Cardiac fibroblast (primary cell): ENCODE data around the gene IL20RA.
A peak's percentile ranks its signal among the peaks of the same experiment; 100 is the strongest.

ENCODE experiments used
- DNase-seq, 2 donors: peaks; one replicate each; pipeline versions ENCODE4 v3.0.0 to v3.0.0-alpha.2; 2010; ENCODE audit warnings: low read depth in 2 of 2
- H3K4me3 ChIP-seq, 2 donors: replicated peaks in 1 of 2; 1 replicate in 1 of 2; 2 replicates in 1 of 2; pipeline ENCODE4 v1.5.1; 2011; ENCODE audit warnings: low read depth in 2 of 2, low read length in 2 of 2, mild to moderate bottlenecking in 2 of 2, moderate library complexity in 1 of 2
- TF ChIP-seq, protein P1 (sequence below): IDR thresholded peaks from one replicate; pipeline ENCODE4 v1.5.1; 2011; ENCODE audit warnings: low read depth, mild to moderate bottlenecking, low read length, inconsistent platforms

Gene IL20RA

DNA sequence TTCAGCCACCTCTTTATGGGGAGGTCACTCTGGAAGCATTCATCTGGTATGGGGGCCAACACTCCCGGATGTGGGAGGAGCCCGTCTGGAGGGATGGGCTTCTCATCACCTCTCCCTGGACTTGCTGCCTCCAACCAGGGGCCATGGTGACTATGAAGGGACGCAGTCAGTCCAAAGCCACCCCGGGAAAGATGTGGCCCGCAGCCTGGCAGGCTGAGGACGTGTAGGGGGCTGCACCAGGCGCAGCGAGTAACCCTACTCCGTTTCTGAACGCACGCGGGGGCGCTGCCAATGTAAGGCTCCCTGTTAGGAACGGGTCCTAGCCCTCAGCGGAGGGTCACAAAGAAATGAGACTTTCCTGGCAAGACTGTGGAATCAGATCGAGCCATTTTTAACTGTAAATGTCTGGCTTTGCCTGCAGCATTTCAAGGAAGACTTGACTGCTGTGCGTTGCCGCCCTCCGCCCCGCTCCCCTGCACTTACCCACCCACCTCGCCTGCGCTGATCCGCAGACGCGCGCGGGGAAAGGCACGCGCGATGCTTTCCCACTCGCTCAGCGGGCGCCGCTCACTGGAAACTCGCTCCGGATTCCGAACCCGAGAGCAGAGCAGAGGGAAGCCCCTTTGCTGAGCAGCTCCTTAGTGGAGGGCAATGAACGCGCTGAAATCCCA lies 55.1 kb downstream of the IL20RA start:
- H3K4me3 ChIP-seq, result peak overlapping the region in 1 of 2 donors; percentile 27
- DNase-seq, result peak in 1 of 2 donors; percentile 5
- TF ChIP-seq, protein P1, sequence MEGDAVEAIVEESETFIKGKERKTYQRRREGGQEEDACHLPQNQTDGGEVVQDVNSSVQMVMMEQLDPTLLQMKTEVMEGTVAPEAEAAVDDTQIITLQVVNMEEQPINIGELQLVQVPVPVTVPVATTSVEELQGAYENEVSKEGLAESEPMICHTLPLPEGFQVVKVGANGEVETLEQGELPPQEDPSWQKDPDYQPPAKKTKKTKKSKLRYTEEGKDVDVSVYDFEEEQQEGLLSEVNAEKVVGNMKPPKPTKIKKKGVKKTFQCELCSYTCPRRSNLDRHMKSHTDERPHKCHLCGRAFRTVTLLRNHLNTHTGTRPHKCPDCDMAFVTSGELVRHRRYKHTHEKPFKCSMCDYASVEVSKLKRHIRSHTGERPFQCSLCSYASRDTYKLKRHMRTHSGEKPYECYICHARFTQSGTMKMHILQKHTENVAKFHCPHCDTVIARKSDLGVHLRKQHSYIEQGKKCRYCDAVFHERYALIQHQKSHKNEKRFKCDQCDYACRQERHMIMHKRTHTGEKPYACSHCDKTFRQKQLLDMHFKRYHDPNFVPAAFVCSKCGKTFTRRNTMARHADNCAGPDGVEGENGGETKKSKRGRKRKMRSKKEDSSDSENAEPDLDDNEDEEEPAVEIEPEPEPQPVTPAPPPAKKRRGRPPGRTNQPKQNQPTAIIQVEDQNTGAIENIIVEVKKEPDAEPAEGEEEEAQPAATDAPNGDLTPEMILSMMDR, result no peak

DNA sequence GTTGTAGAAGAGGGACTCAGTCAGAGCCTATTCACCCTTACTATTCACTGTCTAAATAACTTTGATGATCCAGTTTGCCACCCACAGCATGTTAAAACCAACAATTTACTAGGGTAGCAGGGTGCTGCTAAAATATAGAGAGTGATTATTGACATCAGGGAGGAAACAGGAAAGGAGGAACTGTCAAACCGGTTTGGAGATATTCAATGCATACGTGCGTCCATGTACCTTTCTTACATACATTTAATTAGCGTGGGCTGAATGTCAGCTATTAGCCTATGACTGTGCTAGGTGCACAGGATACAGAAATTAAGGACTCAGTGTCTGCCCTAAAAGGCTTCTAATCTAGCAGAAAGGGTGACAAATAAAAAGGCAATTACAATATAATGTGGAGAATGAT lies 57.2 kb downstream of the IL20RA start:
- TF ChIP-seq, protein P1, result no peak
- DNase-seq, result no peak
- no peak overlapping the region for H3K4me3 ChIP-seq

DNA sequence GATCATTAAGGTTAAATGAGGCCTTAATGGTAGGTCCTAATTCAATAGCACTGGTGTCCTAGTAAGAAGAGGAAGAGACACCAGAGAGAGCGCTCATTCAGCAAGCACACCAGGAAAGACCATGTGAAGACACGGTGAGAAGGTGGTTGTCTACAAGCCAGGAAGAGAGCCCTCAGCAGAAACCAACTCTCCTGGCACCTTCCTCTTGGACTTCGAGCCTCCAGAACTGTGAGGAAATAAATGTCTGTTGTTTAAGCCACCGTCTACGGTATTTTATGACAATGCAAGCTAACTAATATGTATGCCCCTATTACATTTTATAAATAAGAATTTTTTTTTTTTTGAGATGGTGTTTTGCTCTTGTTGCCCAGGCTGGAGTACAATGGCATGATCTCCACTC lies 59.3 kb downstream of the IL20RA start:
- no peak for DNase-seq
- H3K4me3 ChIP-seq, result no peak overlapping the region
- TF ChIP-seq, protein P1, result no peak

DNA sequence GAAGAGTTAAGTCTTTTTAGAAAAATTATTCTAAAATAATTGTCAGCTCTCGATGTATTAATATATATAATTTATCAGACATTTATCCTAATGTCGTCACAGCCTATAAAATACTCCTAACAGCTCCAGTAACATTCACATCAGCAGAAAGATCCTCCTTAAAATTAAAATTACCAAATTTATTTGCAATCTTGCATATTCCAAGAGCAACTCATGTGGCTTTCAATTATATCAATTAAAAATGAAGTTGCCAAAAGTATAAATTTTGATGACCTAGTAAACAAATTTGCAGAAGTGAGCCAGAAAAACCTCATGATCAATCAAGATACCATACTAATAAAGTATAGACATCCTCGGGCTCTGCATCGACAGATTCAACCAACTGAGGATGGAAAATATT lies 60.2 kb downstream of the IL20RA start:
- no peak overlapping the region for H3K4me3 ChIP-seq
- TF ChIP-seq, protein P1, result no peak
- DNase-seq, result no peak

DNA sequence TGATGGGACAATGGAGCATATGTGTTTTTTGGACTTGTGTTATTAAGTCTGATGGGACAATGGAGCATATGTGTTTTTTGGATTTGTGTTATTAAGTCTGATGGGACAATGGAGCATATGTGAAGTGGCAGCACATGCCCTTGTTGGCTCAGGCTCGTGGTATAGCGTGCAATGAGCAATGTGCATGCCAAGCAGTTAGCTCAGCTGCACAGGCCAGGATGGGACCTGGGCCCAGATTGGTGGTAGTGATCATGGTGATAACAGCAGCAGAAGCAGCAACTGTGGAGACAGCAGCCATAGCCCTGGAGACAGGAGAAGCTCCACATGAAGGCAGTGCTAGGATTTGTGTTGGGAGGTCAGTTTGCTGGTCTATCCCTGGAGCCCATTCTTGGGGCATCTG lies 61.1 kb downstream of the IL20RA start:
- no peak overlapping the region for H3K4me3 ChIP-seq
- TF ChIP-seq, protein P1, result no peak
- no peak for DNase-seq

DNA sequence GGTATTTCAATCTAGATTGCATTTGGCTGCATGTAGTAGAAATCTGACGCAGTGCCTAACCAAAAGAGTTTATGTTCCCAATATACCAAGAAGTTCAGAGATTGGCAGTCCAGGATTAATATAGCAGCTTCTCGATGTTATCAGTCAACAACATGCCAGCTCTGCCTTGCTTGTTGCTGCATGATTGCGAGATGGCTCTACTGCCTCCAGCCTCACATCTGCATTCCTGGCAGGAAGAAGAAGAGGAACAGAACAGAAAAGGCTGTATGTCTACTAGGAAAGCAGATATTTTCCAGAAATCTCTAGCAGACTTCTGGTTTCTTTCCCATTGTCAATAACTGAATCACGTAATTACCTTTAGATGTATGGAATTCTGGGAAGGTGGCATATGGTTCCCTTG lies 61.8 kb downstream of the IL20RA start:
- no peak for DNase-seq
- TF ChIP-seq, protein P1, result no peak
- H3K4me3 ChIP-seq, result no peak overlapping the region

DNA sequence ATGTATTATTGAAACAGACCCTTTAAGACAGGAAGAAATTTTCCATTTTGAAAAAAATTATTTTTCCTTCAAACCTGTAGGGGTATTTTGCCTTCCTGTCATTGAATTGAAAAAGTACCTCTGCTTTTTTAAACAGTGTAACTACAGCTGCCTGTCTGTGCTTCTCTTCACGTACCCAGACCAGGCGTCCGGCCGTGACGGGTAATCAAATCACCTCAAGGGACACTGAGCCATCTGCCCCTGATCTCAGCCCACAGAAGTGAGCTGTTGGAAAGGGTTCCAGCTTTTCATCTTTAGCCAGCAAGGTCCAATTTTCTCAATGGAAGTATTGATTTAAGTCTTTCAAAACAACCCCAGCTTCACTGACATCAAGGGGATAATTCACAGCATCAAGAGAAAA lies 64.7 kb downstream of the IL20RA start:
- TF ChIP-seq, protein P1, result no peak
- no peak overlapping the region for H3K4me3 ChIP-seq

More for the DNA sequence above, 64.7 kb downstream of the IL20RA start:
- no peak for DNase-seq
